KMS-11 (cell line): ENCODE data around the gene CACNA1F.

Source experiments
- H2AFZ ChIP-seq: fragments of 200-600 bp; sonication (generic); 2 replicates; pipeline ENCODE4 v1.6.1; 2016; ENCODE audit warnings: antibody characterized with exemption, mixed run types, low read depth
- H3K27ac ChIP-seq: fragments of 200-600 bp; sonication (generic); 2 replicates; pipeline ENCODE4 v1.6.1; 2016; ENCODE audit warnings: mild to moderate bottlenecking, mixed run types
- H3K27me3 ChIP-seq: fragments of 200-600 bp; sonication (generic); 2 replicates; pipeline ENCODE4 v1.6.1; 2017; ENCODE audit warnings: mild to moderate bottlenecking, low read depth, mixed run types, moderate library complexity; ENCODE audit not compliant: insufficient read depth
- H3K36me3 ChIP-seq: fragments of 200-600 bp; sonication (generic); 2 replicates; pipeline ENCODE4 v1.6.1; 2017; ENCODE audit warnings: mild to moderate bottlenecking, mixed run types; ENCODE audit not compliant: insufficient read depth
- H3K4me1 ChIP-seq: fragments of 200-600 bp; sonication (generic); 2 replicates; pipeline ENCODE4 v1.6.1; 2016; ENCODE audit warnings: mild to moderate bottlenecking, low read depth, mixed run types; ENCODE audit not compliant: poor library complexity, severe bottlenecking
- H3K4me2 ChIP-seq: fragments of 200-600 bp; sonication (generic); 2 replicates; pipeline ENCODE4 v1.7.0; 2016; ENCODE audit warnings: mild to moderate bottlenecking, mixed run types
- H3K4me3 ChIP-seq: fragments of 200-600 bp; sonication (generic); IDR thresholded peaks from 2 replicates; pipeline ENCODE4 v1.6.1; 2017; ENCODE audit warnings: low read depth, low read length, mixed read lengths; ENCODE audit not compliant: insufficient read depth
- H3K79me2 ChIP-seq: fragments of 200-600 bp; sonication (generic); 2 replicates; pipeline ENCODE4 v1.6.1; 2016; ENCODE audit warnings: low read depth, mixed run types; ENCODE audit not compliant: insufficient read depth
- H3K9ac ChIP-seq: fragments of 200-600 bp; sonication (generic); 2 replicates; pipeline ENCODE4 v1.6.1; 2016; ENCODE audit warnings: mild to moderate bottlenecking, mixed run types
- H4K20me1 ChIP-seq: fragments of 200-600 bp; sonication (generic); 2 replicates; pipeline ENCODE4 v1.6.1; 2016; ENCODE audit warnings: mild to moderate bottlenecking, mixed run types; ENCODE audit not compliant: insufficient read depth
- CTCF ChIP-seq: fragments of 200-600 bp; sonication (generic); conservative IDR thresholded peaks from 2 replicates; pipeline ENCODE4 v1.6.1; 2017; ENCODE audit warnings: low read depth, mild to moderate bottlenecking, antibody characterized with exemption, low read length, moderate library complexity, mixed read lengths

The CACNA1F gene

GRCh38 chrX:49250578-49250977, 17.4 kb upstream of the CACNA1F start:
- no peak for TF ChIP-seq CTCF
- Histone ChIP-seq H4K20me1 (no peaks in the 10 kb centered on the region), H3K4me1 (no peaks in the 10 kb centered on the region), H3K36me3 (no peaks in the 10 kb centered on the region), H3K9ac (no peak overlapping the region), H2AFZ (no peak overlapping the region), H3K4me3 (no peak overlapping the region), H3K27ac (no peak overlapping the region), H3K79me2 (no peaks in the 10 kb centered on the region), H3K27me3 (no peaks in the 10 kb centered on the region), H3K4me2 (no peak overlapping the region)

- no peak overlapping the region for H3K4me2 ChIP-seq
- H3K9ac ChIP-seq = no peak overlapping the region
- no peak overlapping the region for H2AFZ ChIP-seq
- no peaks in the 10 kb centered on the region for H3K27me3 ChIP-seq
- no peaks in the 10 kb centered on the region for H4K20me1 ChIP-seq
- no peaks in the 10 kb centered on the region for H3K79me2 ChIP-seq
- no peaks in the 10 kb centered on the region for H3K36me3 ChIP-seq
- no peaks in the 10 kb centered on the region for H3K4me1 ChIP-seq
- H3K4me3 ChIP-seq = no peak overlapping the region
- TF ChIP-seq CTCF = no peak
- H3K27ac ChIP-seq = no peak overlapping the region
These were observed 16.9 kb upstream of the CACNA1F start for GRCh38 chrX:49250066-49250465.

- Histone ChIP-seq H3K4me3 (no peak overlapping the region), H3K4me2 (no peak overlapping the region), H3K4me1 (no peaks in the 10 kb centered on the region), H2AFZ (no peak overlapping the region), H3K9ac (no peak overlapping the region), H3K36me3 (no peaks in the 10 kb centered on the region), H3K27ac (no peak overlapping the region), H4K20me1 (no peaks in the 10 kb centered on the region), H3K79me2 (no peaks in the 10 kb centered on the region), H3K27me3 (no peaks in the 10 kb centered on the region)
- no peak for TF ChIP-seq CTCF
These were observed 16.5 kb upstream of the CACNA1F start for GRCh38 chrX:49249616-49250015.

- Histone ChIP-seq H2AFZ (no peak overlapping the region), H3K27me3 (no peaks in the 10 kb centered on the region), H3K4me2 (no peak overlapping the region), H3K9ac (no peak overlapping the region), H3K79me2 (no peaks in the 10 kb centered on the region), H3K27ac (no peak overlapping the region), H3K4me3 (no peak overlapping the region), H3K36me3 (no peaks in the 10 kb centered on the region), H3K4me1 (no peaks in the 10 kb centered on the region), H4K20me1 (no peaks in the 10 kb centered on the region)
- TF ChIP-seq CTCF = no peak
These were observed 15.9 kb upstream of the CACNA1F start for GRCh38 chrX:49249071-49249470.
